ENCODE measurements around the gene CDH13. TPM values are rescaled to one million over a fixed set of nuclear protein-coding genes. Genes with fewer than 3 reads are reported as not detected.

CDH13 gene
- total and polyA plus RNA-seq, 2 experiments from 2014 or later, result 1.6 to 4.4 TPM

DNA sequence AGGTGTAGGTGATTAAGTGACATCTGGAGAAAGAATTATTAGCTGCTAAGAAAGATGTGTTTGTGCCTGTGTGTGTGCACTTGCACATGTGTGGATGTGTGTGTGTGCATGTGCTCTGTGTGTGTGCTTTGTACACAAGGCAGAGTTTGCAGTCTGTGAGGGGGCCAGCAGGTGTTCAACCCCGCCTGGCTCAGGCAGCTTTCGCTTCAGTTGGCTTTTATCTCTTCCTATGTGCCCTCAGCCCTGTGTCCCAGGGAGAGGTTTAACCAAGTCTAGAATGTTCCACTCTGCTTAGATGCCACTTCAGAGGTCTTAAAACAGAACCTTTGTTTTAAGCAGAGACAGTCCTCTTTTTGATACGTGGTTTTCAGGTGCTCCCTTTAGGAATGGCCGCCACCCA is 58.8 kb downstream of the CDH13 start:
- H3K27me3 Mint-ChIP-seq (ENCODE audit: insufficient read depth, low read depth, poor library complexity), result no peaks in the 10 kb centered on the region
- ATAC-seq (no peak), DNase-seq (ENCODE audit: low spot score) (no peak)
- no peaks in the 10 kb centered on the region for H3K27me3 ChIP-seq (ENCODE audit: insufficient read depth)
- no peak overlapping the region for H3K4me3 ChIP-seq
- H3K4me2 ChIP-seq, result no peak overlapping the region
- H2AFZ ChIP-seq, result no peak overlapping the region
- TF ChIP-seq ZNF331 (CRISPR knock-in tag; IDR thresholded peaks at IDR 0.05; ENCODE audit: low read depth) (no peak), EZH2 (IDR thresholded peaks at IDR 0.05; ENCODE audit: low read depth, unreplicated experiment) (no peak), POLR2AphosphoS5 (IDR thresholded peaks at IDR 0.05; ENCODE audit: low read depth) (no peak)
- H3K4me3 Mint-ChIP-seq, result no peak overlapping the region
- H3K4me1 ChIP-seq (ENCODE audit: insufficient read depth), result no peaks in the 10 kb centered on the region
- peaks cover 21% of the 10 kb centered on the region for H3K9me2 ChIP-seq (ENCODE audit: insufficient read depth)
- H3K9me3 Mint-ChIP-seq, result no peaks in the 10 kb centered on the region
- peaks cover 5% of the 10 kb centered on the region; the same call in 1 of the 3 replicates for H3K4me1 Mint-ChIP-seq
- H3K27ac Mint-ChIP-seq, result no peak overlapping the region
- no peaks in the 10 kb centered on the region for H4K20me1 ChIP-seq (replicated peaks; ENCODE audit: insufficient read depth)
- H3K79me2 ChIP-seq (replicated peaks; ENCODE audit: insufficient read depth), result no peaks in the 10 kb centered on the region
- no peaks in the 10 kb centered on the region for H3K36me3 ChIP-seq (ENCODE audit: insufficient read depth)
- H3K27ac ChIP-seq (ENCODE audit: low read depth), result no peak overlapping the region
- no peaks in the 10 kb centered on the region for H3K36me3 Mint-ChIP-seq (ENCODE audit: low read depth)
- no peaks in the 10 kb centered on the region for H3F3A ChIP-seq (replicated peaks; ENCODE audit: low read depth)

GRCh38 chr16:82694239-82694874 is 67.6 kb downstream of the CDH13 start:
- no peaks in the 10 kb centered on the region for H3K79me2 ChIP-seq (replicated peaks; ENCODE audit: insufficient read depth)
- Mint-ChIP-seq H3K27ac (no peak overlapping the region), H3K9me3 (no peaks in the 10 kb centered on the region), H3K4me1 (peaks cover 8% of the 10 kb centered on the region; the same call in 1 of the 3 replicates), H3K4me3 (no peak overlapping the region), H3K36me3 (ENCODE audit: low read depth) (no peaks in the 10 kb centered on the region), H3K27me3 (ENCODE audit: insufficient read depth, low read depth, poor library complexity) (no peaks in the 10 kb centered on the region)
- no peak overlapping the region for H3K4me3 ChIP-seq
- no peaks in the 10 kb centered on the region for H3K27me3 ChIP-seq (ENCODE audit: insufficient read depth)
- H3K4me2 ChIP-seq, result no peak overlapping the region
- H2AFZ ChIP-seq, result no peak overlapping the region
- no peaks in the 10 kb centered on the region for H3F3A ChIP-seq (replicated peaks; ENCODE audit: low read depth)
- DNase-seq (ENCODE audit: low spot score) (no peak), ATAC-seq (no peak)
- H3K4me1 ChIP-seq (ENCODE audit: insufficient read depth), result no peaks in the 10 kb centered on the region
- 0 out of 2 replicates have a peak, but pooled peaks cover 11% of the 10 kb centered on the region for H3K9me2 ChIP-seq (ENCODE audit: insufficient read depth)
- no peak overlapping the region for H3K27ac ChIP-seq (ENCODE audit: low read depth)
- no peaks in the 10 kb centered on the region for H4K20me1 ChIP-seq (replicated peaks; ENCODE audit: insufficient read depth)
- H3K36me3 ChIP-seq (ENCODE audit: insufficient read depth), result no peaks in the 10 kb centered on the region
- TF ChIP-seq JUNB (IDR thresholded peaks at IDR 0.05; ENCODE audit: unreplicated experiment) (no peak), ZNF331 (CRISPR knock-in tag; IDR thresholded peaks at IDR 0.05; ENCODE audit: low read depth) (no peak), EZH2 (IDR thresholded peaks at IDR 0.05; ENCODE audit: low read depth, unreplicated experiment) (no peak), ZNF114 (CRISPR knock-in tag; IDR thresholded peaks at IDR 0.05) (no peak), ZNF462 (CRISPR knock-in tag; IDR thresholded peaks at IDR 0.05) (no peak), STAT1 (IDR thresholded peaks at IDR 0.05; ENCODE audit: unreplicated experiment) (no peak), CTCF (conservative IDR thresholded peaks at IDR 0.05; ENCODE audit: low read depth in 2 of 2) (no peak), POLR2AphosphoS5 (IDR thresholded peaks at IDR 0.05; ENCODE audit: low read depth) (no peak), NANOG (IDR thresholded peaks at IDR 0.05; ENCODE audit: borderline replicate concordance) (no peak), CREB1 (CRISPR knock-in tag; IDR thresholded peaks at IDR 0.05; ENCODE audit: low read depth) (no peak), EZH2phosphoT487 (IDR thresholded peaks at IDR 0.05; ENCODE audit: unreplicated experiment) (no peak), ETS1 (IDR thresholded peaks at IDR 0.05) (no peak)

Measured in GM23338 (cell line).